ENCODE data around the gene OR8B8. TPM values are rescaled to one million over a fixed set of nuclear protein-coding genes. Genes with fewer than 3 reads are reported as not detected.
"Not testable (repeated sequence)": the region's sequence is repeated elsewhere in the genome, so short reads cannot be mapped to it uniquely, and the experiment has no call there.

OR8B8 gene
- total RNA-seq, 1 donor from 2014 or later: not detected

DNA sequence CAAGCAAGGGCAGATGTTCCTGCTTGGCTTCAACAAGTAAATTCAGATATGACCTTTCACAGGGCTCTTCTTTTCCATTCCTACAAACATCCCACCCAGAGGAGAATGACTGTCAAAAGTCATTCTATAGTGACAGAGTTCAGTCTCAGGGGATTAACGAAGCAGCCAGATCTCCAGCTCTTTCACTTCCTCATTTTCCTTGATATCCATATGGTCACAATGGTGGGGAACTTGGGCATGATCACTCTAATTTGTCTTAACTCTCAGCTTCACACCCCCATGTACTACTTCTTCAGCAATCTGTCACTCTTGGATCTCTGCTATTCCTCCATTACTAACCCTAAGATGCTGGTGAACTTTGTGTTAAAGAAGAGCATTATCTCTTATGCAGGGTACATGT is 15.0 kb upstream of the OR8B8 start:
- DNase-seq (ENCODE audit: low read depth, low spot score): no peak
- H3K27ac Mint-ChIP-seq (ENCODE audit: unreplicated experiment): no peak overlapping the region
- H3K36me3 Mint-ChIP-seq (ENCODE audit: low read depth): no peaks in the 10 kb centered on the region
- H3K4me1 Mint-ChIP-seq: no peaks in the 10 kb centered on the region
- TF ChIP-seq, protein P1, sequence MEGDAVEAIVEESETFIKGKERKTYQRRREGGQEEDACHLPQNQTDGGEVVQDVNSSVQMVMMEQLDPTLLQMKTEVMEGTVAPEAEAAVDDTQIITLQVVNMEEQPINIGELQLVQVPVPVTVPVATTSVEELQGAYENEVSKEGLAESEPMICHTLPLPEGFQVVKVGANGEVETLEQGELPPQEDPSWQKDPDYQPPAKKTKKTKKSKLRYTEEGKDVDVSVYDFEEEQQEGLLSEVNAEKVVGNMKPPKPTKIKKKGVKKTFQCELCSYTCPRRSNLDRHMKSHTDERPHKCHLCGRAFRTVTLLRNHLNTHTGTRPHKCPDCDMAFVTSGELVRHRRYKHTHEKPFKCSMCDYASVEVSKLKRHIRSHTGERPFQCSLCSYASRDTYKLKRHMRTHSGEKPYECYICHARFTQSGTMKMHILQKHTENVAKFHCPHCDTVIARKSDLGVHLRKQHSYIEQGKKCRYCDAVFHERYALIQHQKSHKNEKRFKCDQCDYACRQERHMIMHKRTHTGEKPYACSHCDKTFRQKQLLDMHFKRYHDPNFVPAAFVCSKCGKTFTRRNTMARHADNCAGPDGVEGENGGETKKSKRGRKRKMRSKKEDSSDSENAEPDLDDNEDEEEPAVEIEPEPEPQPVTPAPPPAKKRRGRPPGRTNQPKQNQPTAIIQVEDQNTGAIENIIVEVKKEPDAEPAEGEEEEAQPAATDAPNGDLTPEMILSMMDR (conservative IDR thresholded peaks at IDR 0.05): no peak
- no peak overlapping the region for H3K4me3 Mint-ChIP-seq
- peaks cover 3% of the 10 kb centered on the region for H3K27me3 Mint-ChIP-seq (ENCODE audit: low read depth)
- H3K9me3 Mint-ChIP-seq: peaks cover 9% of the 10 kb centered on the region

DNA sequence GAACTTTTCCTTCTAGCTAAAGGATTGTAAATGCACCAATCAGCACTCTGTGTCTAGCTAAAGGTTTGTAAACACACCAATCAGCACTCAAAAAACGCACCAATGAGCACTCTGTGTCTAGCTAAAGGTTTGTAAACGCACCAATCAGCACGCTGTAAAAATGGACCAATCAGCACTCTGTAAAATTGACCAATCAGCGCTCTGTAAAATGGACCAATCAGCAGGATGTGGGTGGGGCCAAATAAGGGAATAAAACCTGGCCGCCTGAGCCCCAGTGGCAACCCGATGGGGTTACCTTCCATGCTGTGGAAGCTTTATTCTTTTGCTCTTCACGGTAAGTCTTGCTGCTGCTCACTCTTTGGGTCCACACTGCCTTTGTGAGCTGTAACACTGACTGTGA is 13.9 kb upstream of the OR8B8 start:
- H3K9me3 Mint-ChIP-seq; H3K4me1 Mint-ChIP-seq; H3K27ac Mint-ChIP-seq (ENCODE audit: unreplicated experiment); DNase-seq (ENCODE audit: low read depth, low spot score); H3K36me3 Mint-ChIP-seq (ENCODE audit: low read depth); H3K4me3 Mint-ChIP-seq; H3K27me3 Mint-ChIP-seq (ENCODE audit: low read depth): not testable (repeated sequence)

DNA sequence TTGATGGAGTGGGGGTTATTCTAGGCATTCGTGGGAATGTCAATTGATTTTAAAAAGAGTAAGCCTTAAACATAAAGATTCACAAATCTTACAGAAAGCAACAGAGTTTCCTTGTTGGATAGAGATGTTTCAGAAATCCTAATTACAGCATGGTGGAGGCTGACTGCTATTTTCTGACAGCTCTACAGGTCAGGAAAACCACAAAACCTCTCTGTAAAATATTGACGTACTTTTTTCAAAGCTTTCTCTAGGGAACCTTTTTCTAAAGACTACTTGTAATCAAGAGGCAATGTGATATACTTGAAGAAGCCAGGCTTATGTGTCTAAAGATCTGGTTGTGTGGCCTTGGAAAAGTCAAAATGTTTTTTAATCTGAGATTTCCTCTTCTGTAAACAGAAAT is 9.1 kb upstream of the OR8B8 start:
- TF ChIP-seq, protein P1 (conservative IDR thresholded peaks at IDR 0.05): no peak
- H3K27ac Mint-ChIP-seq (ENCODE audit: unreplicated experiment): no peak overlapping the region
- H3K4me1 Mint-ChIP-seq: no peaks in the 10 kb centered on the region
- H3K4me3 Mint-ChIP-seq: no peak overlapping the region
- H3K27me3 Mint-ChIP-seq (ENCODE audit: low read depth): peaks cover 10% of the 10 kb centered on the region
- peaks cover 14% of the 10 kb centered on the region for H3K9me3 Mint-ChIP-seq
- no peak for DNase-seq (ENCODE audit: low read depth, low spot score)
- no peaks in the 10 kb centered on the region for H3K36me3 Mint-ChIP-seq (ENCODE audit: low read depth)

DNA sequence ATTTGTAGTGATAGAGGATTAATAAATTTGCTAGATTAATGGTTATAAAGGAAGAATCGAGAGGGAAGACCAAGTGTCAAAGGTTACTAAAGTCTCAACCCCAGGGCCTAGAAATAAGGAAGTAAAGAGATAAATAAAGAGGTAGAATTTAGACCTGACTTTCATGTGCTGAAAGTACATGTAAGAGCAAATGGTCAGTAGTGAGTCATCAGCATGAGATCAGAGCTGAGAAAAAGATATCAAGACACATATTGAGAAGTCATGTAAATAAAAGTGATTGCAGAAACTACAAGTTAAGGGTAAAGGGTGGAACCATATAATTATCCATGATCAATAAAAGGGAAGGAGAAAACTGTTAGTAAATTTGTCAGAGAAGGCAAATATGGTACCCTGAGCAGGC is 1.4 kb upstream of the OR8B8 start:
- Mint-ChIP-seq H3K27ac (ENCODE audit: unreplicated experiment) (no peak overlapping the region), H3K4me3 (no peak overlapping the region), H3K27me3 (ENCODE audit: low read depth) (no peaks in the 10 kb centered on the region), H3K4me1 (no peaks in the 10 kb centered on the region), H3K9me3 (peaks cover 5% of the 10 kb centered on the region), H3K36me3 (ENCODE audit: low read depth) (no peaks in the 10 kb centered on the region)
- TF ChIP-seq, protein P1 (conservative IDR thresholded peaks at IDR 0.05): no peak
- no peak for DNase-seq (ENCODE audit: low read depth, low spot score)

DNA sequence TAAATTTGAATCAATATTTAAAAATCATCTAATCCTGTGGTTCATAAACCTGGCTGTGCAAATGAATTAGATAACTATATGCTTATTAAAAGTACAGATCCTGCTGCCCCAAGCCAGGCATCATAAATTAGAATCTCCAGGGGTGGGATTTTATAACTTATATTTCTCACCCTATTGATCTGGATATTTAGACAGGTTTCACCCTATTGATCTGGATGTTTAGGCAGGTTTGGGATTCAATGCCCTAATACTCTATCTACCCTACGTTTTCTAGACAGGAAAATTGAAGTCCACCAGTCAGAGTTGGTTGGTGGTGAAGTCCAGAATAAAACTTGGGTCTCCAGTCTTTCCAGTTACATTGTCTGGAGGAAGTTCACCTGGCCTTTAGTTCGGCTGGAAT is 2.6 kb downstream of the OR8B8 start:
- Mint-ChIP-seq H3K27me3 (ENCODE audit: low read depth) (peaks cover 7% of the 10 kb centered on the region), H3K27ac (ENCODE audit: unreplicated experiment) (no peak overlapping the region), H3K4me1 (no peaks in the 10 kb centered on the region), H3K4me3 (no peak overlapping the region), H3K36me3 (ENCODE audit: low read depth) (no peaks in the 10 kb centered on the region), H3K9me3 (no peaks in the 10 kb centered on the region)
- DNase-seq (ENCODE audit: low read depth, low spot score): no peak
- TF ChIP-seq, protein P1 (conservative IDR thresholded peaks at IDR 0.05): no peak

DNA sequence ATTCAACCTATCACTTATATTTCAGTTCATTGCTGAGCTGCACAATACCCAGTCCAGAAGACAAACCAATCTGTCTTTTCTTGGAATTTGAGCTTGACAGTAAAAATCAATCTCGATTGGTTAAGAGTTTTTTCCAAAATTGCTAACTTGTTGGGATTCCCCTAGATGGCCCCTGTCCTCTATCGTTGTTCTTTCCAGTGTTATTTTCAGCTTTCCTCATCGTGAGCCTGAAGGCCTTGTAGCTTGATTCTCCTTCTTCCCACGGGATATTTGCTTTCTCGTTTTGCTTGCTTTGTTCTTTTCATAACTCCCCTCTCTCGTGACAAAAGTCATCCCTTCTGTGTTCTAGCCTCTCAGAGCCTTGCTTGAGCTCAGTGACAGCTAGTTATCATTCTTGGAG is 3.1 kb downstream of the OR8B8 start:
- Mint-ChIP-seq H3K4me1 (no peaks in the 10 kb centered on the region), H3K36me3 (ENCODE audit: low read depth) (no peaks in the 10 kb centered on the region), H3K9me3 (no peaks in the 10 kb centered on the region), H3K27me3 (ENCODE audit: low read depth) (peaks cover 7% of the 10 kb centered on the region), H3K4me3 (no peak overlapping the region), H3K27ac (ENCODE audit: unreplicated experiment) (no peak overlapping the region)
- DNase-seq (ENCODE audit: low read depth, low spot score): no peak
- TF ChIP-seq, protein P1 (conservative IDR thresholded peaks at IDR 0.05): no peak

Data from neural crest cell (in vitro differentiated cells).